Retina (tissue), 1 donor: Measurements from ENCODE around the gene AGBL4.

ENCODE experiments used
- DNase-seq: peaks from one replicate; pipeline ENCODE4 v3.0.0-alpha.2; 2016

AGBL4 gene

DNA sequence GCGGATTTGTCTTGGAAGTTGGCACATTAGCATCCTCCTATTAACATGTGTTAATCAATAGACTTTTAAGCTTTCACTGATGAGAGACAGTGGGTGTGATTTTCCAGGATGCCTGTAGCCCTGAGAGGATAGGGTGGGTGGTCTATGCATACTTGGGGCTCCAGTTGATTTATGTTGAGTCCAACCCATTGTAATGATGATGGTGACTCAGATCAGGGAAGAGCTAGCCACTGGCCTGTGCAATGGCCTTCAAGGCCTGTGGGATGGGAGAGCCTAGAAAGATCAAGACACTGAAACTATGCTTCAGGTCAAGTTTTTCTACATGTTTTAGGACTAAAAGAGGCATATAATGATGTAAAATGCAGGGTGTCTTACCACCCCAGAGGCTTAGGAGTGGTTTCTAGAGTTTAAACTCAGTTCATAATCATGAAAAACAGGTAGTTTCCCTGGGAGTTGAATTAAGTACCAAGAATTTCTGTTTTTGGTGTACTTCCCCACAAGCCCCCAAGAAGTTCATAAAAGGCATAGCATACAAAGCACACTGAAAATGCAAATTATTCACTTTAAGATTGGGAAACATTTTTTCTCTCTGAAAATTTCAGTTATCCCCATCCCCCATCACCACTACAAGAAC is 1267.0 kb downstream of the AGBL4 start:
- DNase-seq = no peak

DNA sequence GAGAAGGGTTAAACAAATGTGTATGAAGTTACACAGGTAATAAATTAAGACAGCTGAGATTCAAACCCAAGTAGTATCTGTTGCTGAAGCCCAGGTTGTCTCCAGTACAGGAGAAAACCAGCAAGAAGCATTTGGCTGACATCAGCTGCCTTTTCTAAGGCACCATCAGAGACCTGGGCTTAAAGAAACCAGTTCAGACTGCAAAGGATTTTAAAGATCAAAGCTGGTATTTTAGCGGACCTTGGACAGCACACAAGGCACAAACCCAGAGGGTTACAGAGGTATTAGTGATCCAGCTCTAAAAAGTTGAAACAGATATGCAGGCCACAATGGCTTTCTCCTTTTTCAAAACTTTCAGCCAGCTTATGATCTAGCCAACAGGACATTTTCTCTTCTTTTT is 1270.5 kb downstream of the AGBL4 start:
- DNase-seq = no peak

DNA sequence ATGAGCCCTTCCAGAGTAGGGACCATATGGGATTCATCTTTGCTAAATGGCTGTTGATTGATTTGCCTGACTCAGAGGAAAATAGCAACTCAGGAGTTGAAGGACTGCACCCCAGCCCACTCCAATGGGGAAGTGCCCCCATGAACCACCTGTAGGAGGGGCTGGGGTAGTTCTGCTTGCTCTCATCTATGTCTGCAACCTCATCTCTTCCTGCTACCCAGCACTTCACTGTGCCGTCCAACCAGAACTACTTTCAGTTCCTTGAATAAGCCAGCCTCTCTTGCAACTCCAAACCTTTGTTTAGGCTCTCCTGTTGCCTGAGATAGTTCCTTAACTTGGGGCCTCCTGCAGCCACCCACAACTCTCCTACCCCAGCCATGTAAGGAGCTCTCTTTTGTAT is 1273.6 kb downstream of the AGBL4 start:
- no peak for DNase-seq

DNA sequence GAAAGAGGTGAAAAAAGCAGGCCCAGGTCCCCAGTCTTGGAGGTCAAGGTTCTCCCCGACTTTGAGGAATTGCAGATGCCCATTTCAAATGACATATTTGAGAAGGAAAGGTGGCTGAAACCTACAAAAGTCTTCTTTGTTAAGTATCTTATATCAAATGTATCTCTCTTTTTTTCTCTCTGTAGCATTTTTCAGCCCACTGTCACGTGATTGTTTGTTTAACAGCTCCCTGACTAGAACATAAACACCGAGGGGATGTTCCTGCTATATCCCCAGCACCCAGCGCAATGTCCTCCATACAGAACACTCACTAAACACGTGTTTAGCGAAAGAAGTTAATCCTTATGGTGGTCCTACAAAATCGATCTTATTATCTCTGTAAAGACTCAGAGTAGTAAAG is 1274.7 kb downstream of the AGBL4 start:
- no peak for DNase-seq

DNA sequence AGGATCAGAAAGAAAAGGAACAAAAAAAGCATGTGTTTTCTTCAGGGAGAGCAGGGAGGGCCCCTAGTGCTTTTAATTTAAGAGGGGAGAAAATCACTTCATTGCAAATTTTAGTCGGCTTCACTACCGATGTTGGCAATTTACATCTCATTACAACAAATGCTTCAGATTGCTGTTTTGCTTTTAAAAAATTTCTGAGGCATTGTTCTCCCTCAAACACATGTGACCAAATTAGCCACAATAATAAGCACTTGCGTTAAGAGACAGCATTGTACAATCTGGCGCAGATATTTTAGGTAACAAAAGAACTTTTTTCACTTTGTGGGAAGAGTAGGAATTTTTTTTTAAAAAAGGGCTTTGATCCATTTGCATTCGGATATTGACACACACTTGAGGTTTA is 1276.8 kb downstream of the AGBL4 start:
- no peak for DNase-seq

DNA sequence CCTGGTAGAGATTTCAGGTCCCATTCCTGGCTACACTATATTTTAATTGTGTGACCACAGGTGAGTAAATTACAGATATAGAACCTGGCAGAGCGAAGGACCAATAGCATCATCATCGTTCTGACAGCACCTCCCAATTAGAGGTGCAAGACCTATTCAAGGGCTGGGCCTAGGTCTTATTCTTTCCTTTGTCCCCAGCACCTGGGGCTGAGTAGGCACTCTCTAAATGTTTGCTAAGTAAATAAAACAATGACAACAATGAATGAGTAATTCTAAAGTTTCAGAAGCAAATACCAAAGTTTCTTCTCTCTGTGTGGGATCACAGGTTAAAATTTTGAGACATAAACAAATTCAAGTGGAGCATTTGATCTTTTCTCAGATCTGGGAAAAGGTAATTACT is 1279.7 kb downstream of the AGBL4 start:
- DNase-seq = no peak

DNA sequence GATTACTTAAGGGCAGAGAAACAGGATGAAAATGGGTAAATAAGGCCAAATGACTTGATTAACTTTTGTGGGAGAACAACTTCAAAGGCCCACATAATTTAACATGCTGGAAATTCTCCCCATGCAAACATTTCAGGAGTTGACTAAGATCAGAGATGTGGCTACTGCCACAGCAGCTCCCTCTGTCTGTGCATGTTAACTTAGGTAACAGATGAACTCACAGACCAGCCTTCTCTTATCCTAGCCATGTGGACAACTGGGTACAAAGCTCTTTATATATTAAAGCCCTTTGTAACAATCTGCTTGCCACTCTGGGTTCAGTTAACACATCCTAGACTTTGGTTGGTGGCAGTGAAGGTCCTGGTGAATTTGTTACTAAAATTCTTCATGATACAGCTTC is 1280.3 kb downstream of the AGBL4 start:
- DNase-seq = no peak

DNA sequence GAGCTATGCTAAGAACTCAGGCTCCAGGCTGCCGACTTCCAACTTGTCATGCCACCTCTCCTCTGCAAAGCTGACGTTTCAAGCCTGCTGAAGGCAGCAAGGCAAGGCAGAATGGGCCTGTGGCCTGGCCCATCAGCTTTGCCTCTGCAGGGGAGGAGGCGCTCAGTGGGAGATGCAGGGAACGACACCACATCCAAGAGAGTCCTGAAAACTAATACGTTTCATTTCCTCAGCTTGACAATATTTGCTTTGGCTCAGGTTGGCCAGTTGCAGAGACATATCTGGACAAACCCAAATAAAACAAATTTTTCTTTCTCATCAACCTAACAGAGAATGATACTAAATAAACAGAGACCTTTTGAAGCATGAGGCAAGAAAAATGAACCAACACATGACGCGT is 1282.4 kb downstream of the AGBL4 start:
- DNase-seq = no peak

DNA sequence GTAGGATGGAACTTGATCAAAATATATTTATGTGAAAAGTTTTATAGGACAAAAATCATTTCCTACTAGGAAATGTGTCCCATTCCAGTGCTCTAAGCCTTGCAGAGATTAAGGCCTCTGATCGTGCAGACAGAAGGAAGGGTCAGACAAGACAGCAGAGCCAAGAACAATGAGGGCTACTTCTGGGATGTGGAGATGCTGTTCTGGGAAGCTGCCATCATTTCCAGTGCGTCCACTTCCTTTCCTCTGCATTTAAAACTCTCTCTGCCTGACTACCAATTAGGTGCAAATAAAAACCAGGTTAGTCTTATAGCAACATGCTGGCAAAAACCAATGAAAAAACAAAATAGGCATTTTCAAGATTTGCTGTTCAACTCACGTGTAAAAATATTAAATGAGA is 1283.1 kb downstream of the AGBL4 start:
- no peak for DNase-seq

DNA sequence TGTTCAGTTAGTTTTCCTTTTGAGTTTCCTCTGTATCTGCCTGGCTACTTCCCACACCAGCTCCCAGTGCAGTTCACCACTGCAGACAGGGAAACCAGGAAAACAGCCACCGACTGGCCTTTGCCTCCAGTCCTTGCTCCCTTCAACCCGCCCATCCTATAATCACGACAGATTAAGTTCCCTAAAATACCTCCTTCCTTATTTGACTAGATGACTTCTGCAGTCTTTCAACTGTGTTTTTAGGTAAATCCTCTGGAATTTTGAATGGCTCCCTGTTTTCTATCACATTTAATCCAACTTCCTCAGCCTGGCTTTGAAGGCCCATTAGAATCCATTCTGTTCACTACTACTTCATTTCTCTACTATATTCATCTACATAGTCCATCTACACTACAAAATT is 1284.7 kb downstream of the AGBL4 start:
- no peak for DNase-seq

DNA sequence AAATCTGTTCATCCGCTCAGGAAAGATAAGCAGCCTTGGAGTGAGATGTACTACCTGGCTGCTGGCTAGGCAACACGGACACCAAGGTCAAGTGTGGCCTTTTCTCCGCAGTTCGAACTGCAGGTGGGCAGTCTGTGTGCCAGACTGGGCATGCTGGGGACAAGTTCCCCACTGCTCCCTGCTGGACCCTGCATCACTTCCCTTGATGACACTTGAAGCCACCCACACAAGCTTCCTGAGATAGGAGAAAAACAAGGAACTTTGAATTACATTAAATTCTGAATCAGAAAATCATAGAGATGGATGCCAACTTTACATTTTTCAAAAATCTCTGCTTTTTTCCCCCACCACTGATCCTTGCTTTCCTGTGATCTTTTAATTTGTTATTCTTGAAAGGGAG is 1285.4 kb downstream of the AGBL4 start:
- no peak for DNase-seq

DNA sequence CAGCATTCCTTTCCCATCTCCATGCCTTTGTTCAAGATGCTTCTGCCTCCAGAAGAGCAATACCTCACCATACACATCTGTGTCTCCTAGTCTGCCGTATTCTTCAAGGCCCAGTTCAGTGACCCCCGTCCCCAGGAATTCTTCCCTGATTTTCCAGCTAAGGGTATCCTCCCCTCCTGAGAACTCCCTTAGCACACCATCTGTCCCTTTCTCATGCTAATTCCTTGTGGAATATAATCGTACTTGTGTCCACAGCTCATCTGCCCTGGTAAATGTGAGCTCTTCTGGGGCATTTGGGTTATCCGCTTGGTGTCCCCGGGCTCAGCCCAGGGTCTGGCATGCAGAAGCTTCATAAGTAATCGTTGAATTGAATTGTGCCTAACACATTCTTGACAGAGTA is 1288.0 kb downstream of the AGBL4 start:
- DNase-seq = no peak

DNA sequence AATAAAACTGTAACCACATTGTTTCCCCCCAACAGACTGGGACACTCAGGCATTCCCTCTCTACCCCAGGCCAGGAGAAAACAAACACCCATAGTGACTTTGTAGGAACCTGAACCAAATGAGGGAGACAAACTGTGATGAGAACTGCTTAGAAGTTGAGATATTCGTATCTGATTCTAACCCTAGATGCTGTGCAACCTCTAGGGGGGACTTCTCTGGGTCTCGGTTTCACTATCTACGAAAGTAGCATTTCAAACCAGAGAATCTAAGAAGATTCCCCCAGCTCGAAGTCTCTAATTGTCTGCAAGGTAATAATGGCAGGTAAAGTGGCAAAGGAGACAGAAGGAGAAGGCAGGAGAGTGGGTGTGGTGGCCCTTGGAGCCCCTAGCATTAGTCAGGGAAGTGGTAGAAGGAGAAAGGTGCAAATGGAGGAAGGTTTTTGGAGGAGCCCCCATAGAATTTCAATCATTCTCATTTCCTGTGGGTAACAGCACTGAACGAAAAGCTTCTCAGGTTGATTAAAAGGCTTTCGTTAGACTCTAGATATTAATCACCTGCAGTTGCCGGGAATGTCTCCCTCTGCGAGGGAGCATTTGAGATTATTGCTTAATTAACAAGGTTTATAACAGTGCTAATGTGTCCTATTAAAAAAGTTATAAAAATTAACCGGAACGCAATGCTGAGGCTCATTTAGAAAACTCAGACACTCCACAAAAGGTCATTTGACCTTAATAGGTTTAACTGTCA is 1293.4 kb downstream of the AGBL4 start:
- no peak for DNase-seq

DNA sequence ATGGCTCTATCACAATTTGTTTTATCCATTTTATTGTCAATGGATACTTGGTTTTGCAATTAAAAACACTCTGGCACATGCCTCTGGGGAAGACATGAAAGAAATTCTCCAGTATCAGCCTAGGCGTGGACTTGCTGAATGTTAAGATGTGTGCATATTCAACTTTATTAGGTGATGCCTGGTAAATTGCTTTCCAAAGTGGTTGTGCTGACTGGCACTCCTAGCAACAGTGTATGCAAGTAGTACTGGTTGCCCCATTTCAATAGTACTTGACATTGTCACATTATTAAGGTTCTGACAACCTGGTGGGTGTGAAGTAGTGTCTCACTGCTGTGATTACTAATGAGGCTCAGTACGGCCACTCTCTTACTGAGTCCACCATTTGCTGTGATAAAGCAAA is 1295.2 kb downstream of the AGBL4 start:
- no peak for DNase-seq

DNA sequence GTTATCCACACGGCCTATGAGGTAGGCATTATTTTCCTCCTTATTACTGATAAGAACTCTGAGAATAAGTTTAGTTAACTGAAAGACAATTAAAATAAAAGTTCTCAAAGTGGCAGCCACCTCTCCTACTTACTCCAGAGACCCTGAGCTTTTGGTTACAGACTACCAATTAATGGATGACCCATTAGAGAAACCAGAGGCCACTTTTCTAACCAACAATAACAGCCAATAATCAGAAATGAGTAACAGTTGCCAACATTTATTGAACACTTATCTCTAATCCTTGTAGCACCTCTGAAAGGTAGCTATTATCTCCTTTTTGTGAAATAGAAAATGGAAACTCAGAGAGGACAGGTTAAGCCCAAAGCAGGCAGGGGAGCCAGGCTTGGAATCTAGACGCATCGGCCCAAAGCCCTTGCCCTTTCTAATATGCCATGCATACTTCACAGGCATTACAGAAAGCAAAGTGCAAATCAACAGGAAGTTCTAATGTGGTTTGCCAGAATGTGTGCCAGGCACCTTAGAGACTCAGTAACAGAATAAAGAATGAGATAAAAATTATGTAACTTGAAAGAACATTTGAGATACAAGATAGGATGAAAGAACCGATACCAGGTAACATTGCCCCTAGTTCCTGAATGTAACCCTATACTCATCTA is 1297.1 kb downstream of the AGBL4 start:
- no peak for DNase-seq

DNA sequence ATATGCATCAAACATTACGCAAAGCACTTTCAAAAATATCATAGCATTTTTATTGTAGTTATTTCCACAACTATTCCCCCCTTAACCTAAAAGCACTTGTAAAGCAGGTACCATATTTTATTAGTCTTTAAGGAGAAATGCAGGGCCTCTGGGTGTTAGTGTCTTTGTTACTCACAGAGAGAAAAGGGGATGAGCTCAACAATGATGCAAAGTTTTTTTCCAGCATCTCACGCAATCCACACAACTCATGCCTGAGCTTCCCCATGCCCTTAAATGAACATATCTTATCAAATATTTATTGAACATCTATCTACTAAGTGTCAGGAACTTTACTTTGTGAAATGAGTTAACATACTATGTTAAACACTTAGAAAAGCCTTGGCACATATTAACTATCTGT is 1297.6 kb downstream of the AGBL4 start:
- DNase-seq = no peak

DNA sequence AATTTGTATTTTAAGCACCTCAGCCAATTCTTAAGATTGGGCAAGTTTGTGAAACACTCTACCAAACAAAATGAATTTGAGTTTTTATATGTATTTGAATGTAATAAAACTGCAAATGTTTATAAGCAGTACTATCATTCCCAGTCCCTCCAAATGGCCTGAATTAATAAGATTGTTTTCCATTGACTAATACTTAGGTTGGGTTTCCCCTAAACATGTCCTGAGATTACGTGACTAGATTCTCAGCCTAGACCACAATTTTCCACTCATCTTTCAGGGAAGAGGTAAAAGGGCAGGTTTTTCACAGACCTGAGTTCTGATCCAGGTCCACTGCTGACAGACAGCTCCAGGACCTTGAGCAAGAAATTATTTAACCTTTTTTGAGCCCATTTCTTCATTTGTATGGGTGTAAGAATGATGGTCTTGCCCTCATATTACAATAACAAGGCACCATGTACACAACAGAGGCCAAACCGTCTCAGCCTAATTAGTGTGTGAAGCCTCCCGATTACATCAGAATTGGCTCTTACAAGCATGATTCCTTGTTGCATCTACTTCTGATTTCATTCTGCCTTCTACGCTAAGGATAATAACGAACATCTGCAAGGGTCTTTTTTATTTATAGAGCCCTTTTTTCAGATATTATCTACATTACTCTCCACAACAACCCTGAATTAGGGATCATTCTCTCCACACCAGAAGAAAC is 1298.3 kb downstream of the AGBL4 start:
- DNase-seq = no peak

DNA sequence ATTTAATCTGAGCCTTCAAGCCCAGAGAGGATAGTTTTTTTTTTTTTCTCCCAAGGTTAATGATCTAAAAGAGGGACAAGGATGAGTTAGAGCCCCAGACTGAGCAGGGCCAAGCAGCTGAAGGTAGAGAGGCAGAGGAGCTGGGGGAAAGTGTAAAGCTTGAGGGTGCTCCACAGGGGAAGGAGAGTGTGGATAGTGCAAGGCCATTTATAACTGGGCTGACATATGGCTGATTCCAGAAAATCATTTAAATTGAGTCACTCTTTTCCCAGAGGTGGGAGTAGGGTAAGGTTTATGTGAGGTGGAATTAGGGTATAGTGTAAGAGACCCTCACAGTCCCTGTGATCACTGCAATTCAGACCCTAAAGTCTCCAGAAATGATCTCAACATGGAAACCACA is 1302.8 kb downstream of the AGBL4 start:
- no peak for DNase-seq

DNA sequence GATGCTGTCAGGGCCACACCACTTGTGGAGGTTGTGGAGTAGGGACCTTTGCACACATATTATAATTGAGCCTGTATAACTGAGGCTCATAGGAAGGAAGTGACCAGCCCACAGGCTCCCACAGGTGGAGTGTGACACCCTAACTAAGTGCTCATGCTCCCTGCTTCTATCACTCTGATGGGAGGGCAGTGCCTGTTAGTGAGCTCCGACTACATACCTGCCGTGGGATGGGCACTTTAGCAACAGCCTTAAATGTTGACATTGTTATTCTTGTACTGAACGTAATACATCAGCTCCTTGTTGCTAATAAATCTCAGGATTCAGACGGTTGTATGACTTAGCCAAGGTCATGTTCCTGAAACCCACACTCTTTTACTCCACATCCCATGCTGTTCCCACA is 1305.0 kb downstream of the AGBL4 start:
- DNase-seq = no peak

DNA sequence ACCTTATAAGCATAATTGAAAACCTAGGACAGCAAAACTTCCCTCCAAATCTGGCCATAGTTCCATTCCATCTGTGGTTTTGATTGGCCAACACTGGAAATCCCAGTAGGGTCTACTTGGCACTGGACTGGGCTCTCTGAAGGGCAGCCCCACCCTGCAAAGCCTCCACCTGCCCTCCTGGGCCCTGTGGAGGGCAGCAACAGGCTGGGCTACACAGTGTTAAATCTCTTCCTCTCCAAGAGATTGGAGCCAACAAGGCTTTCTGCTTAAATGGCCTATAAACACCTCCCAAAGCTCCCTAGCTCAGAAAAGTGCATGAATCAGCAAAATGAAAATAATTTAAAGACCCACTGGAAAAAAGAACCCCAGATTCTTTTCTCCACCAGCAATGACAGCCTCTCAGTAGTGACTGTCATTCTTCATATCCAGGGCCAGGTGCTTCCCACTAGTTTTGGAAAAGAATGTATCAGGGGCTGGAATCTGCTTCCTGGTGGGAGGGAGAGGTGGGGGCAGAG is 1305.6 kb downstream of the AGBL4 start:
- no peak for DNase-seq

DNA sequence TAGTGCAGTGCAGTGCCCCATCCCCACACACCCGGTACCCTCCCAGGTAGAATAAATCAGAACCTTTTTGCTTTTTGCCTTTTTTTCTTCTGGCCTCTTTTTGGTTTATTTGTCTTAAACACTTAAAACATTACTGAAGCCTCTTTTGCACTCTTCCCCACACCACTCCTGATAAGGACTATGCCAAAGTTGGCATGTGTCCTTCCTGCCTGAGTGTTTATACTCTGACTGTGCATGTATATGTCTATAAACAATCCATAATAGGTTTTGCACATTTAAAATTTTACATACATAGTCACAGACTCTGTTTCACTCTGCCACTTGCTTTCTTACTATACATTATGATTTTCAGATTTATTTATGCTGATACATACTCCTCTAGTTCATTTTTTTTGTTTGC is 1306.7 kb downstream of the AGBL4 start:
- DNase-seq = no peak

DNA sequence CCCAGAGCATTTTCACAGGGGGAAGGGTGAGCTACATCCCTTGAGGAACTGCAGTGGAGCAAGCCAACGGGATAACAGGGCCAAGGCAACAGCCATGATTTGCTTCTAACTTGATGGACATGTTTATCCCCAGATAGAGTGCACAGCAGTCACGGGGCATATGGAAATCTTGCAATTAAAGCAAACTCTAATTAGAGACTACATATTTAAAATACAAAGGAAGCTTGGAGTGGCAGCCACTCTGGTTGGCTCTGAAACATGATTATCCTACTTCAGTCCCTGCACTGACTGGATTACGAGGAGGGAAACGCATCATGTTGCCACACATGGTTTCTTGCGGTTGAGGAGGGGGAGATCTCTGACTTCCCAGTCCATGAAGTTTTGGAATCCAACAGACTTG is 1307.8 kb downstream of the AGBL4 start:
- DNase-seq = no peak

DNA sequence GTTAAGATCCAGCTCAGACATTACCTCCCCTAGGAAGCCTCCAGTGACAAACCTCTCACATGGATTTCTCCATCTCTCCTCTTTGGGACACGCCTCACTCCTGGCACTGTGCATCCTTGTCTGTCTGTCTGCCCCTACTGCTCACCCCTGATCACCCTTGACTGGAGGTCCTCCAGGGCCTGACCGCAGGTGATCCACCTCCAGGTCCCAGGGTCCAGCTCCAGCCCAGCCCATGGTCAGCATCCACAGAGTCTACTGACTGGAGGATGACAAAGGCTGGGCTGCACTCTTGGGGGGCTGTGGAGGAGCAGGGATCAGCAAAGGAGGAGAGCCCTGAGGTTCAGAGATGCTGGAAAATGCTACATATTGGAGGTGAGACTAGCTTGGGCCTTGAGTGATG is 1312.8 kb downstream of the AGBL4 start:
- DNase-seq = no peak

DNA sequence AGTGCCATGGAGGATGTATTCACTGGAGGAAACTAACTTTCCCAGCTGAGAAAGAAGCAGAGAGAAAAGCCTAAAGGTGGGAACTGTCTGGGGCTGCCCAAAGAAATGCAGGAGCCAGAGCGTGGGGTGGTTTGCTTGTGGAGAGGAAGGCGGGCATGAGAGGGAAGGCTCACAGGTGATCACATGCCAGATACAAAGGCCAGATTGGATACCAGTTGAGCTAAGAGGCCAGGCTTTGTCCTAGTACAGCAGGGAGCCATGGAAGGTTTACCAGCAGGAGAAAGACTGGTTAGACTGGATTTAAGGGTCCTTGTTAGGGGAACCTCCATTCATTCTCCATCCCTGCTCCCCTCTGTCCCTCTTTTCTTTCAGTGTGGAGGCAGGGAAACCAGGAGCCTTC is 1313.4 kb downstream of the AGBL4 start:
- no peak for DNase-seq
